Measurements from ENCODE around the gene TJP3. TPM values are rescaled to one million over a fixed set of nuclear protein-coding genes. Genes with fewer than 3 reads are reported as not detected.

TJP3 gene
- total RNA-seq, 1 donor = not detected

DNA sequence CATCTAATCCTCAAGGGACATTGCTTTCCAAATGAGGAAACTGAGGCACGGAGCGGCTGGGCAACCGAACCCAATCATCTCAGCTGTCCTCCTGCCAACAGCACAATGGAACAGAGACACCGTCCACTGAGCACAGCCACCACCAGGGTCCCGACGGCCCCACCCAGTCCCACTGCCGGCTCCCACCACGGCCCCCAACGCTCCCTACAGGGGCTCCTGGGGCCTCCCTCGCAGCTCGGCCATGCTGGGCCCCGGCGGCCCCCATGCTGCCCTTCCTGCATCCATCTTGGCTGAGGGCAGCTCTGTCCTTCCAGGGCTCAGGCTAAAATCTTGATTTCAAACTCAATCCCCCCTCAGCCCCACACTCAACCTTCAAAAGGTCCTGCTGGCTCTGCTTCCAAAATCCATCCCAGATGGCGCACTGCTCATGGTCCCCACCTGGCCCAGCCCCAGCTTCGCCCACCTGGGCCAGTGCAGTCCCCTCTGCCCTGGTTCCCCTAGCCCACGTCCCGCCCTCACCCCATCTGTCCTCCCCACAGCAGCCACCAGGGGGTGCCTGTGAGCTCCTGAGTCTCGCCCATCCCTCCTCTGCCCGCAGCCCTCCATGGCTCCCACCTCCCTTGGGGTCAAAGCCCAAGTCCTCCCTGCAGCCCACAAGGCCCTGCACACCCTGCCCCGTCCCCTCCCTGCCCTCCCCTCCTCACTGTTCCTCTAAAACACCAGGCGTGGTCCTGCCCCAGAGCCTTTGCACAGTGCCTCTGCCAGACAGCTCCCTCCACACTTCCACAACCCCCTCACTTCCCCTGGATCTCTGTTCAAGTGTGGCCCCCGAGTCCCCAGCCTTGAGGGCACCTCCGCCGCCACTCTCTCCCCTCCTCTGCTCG, 15.8 kb upstream of the TJP3 start:
- DNase-seq (ENCODE audit: low read depth) = no peak
- no peak overlapping the region for H3K4me3 ChIP-seq (ENCODE audit: low read depth, low read length)
- TF ChIP-seq, protein P1, sequence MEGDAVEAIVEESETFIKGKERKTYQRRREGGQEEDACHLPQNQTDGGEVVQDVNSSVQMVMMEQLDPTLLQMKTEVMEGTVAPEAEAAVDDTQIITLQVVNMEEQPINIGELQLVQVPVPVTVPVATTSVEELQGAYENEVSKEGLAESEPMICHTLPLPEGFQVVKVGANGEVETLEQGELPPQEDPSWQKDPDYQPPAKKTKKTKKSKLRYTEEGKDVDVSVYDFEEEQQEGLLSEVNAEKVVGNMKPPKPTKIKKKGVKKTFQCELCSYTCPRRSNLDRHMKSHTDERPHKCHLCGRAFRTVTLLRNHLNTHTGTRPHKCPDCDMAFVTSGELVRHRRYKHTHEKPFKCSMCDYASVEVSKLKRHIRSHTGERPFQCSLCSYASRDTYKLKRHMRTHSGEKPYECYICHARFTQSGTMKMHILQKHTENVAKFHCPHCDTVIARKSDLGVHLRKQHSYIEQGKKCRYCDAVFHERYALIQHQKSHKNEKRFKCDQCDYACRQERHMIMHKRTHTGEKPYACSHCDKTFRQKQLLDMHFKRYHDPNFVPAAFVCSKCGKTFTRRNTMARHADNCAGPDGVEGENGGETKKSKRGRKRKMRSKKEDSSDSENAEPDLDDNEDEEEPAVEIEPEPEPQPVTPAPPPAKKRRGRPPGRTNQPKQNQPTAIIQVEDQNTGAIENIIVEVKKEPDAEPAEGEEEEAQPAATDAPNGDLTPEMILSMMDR (IDR thresholded peaks at IDR 0.05; ENCODE audit: insufficient read depth, low read depth, low read length) = peak; percentile 52

DNA sequence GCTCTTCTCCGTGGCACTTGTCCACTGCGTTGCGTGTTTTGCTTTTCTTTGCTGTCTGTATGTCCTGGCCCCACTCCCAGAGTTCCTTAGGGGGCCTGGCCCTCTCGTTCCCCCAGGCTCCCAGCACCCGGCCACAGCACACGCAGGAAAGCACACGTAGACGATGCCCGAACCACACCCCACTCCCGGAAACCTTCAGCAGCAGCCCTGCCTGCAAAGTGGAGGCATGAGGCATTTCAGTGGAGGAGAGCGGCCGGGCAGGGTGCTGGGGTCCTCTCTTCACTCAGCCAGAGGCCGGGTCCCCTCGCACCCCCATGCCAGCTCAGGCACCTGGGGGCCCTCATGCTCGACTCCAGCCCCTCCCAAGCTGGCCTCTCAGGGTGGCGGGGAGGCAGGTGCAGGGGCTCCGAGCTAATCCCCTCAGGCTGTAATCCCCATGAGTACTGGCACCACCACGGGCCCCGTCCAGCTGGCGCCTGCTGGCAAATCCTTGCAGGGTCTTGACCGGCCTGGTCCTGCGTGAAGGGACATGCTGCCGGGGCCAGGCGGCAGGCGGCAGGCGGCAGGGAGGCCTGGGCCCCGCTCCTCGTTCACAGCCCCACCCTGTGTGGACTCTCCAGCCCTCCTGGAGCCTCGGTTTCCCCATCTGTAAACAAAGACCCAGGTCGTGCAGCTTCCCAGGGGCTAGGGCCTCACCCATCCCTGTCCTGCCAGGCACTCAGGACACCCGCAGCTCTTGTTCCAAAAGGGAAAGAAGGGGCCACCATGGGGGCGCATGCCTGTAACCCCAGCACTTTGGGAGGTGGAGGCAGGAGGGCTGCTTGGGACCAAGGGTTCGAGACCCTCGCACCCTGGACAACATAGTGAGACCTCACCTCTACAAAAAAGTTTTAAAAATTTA, 14.9 kb upstream of the TJP3 start:
- H3K4me3 ChIP-seq (ENCODE audit: low read depth, low read length) = no peak overlapping the region
- DNase-seq (ENCODE audit: low read depth) = no peak
- TF ChIP-seq, protein P1 (IDR thresholded peaks at IDR 0.05; ENCODE audit: insufficient read depth, low read depth, low read length) = no peak

DNA sequence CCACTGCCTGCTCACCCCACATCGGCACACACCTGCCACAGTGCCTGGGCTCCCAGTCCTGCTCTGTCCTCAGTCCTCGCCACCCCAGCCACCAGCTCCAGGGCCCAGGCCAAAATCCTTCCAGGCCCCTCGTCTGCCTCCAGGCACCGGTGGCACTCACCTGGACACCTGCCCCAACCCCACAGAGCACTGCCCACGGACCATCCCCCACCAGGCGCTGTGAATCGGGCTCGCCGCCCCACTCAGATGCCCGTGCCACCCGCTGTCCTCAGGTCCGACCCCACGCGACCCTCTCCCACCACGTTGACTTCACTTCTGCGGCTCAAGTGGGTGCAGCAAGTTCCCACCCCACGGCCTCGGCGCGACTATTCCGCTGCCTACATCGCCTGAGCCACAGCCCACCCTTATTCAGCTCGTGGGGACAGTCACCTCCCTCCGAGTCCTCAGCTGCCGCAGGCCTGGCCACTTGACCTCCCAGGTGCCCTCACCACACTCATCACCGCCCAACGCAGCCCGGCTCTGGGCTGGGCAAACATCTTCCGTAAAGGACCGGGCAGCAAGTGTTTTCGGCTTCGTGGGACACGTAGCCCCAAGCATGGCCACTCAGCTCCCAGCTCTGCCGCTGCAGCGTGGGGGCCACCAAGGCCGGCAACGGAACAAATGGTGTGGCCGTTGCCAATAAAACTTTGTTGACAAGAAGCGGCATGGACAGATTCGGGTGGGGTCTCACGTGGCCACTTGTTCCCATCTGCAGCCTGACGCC, 13.6 kb upstream of the TJP3 start:
- no peak for DNase-seq (ENCODE audit: low read depth)
- TF ChIP-seq, protein P1 (IDR thresholded peaks at IDR 0.05; ENCODE audit: insufficient read depth, low read depth, low read length) = no peak
- no peak overlapping the region for H3K4me3 ChIP-seq (ENCODE audit: low read depth, low read length)

DNA sequence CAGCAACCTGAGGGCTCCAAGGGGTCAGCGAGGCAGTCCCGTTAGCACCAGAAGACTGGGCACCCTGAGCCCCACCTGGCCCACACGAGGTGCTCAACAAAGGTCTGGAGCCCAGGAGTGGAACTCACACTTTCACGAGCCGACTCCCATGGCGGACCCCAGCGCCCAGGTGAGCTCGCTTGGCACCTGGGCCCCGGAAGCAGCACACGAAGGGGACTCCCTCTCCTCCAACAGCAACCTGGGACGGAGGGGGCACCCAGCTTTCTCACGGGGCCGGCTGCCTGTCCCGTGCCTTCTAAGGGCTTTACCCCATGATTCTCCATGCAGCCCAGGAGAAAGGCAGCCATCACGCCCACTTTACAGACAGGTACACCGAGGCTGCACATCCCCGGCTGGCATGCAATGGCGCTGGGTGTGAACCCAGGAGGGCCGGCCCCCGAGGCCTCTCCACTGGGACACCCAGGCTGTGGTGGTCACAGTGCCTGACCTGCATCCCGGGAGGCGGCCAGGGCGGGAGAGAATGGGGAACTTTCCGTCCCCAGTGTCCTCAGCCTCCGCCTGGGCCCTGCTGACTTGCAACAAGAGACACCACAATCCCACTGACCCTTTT, 13.0 kb upstream of the TJP3 start:
- DNase-seq (ENCODE audit: low read depth) = no peak
- TF ChIP-seq, protein P1 (IDR thresholded peaks at IDR 0.05; ENCODE audit: insufficient read depth, low read depth, low read length) = no peak
- H3K4me3 ChIP-seq (ENCODE audit: low read depth, low read length) = no peak overlapping the region

DNA sequence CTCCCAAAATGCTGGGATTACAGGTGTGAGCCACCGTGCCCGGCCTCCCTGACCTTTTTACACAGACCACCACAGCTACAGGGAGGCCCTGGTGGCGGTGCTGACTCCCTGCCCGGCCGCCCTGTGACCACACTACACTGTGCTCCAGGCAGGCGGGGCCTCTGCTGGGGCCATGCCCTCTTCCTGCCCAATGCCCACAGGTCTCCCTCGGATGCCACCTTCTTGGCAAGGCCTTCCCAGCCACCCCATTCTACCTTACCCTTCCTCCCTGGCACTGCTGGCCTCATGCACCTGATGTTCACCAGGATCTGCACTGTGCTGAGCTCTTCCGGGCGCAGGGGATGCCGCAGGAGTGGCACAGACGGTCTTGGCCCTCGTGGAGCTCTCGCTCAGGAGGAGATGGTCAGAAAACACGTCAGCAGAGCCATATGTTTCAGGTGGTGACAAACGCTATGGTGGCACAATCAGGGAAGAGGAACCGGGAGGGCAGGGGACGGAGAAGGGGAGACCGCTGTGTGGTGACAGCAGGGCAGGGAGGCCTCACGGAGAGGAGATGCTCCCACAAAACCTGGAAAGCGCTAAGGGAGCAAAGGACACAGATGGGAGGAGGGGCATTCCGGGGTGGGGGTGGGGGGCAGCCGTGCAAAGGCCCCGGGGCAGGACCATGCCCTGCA, 12.1 kb upstream of the TJP3 start:
- no peak for DNase-seq (ENCODE audit: low read depth)
- no peak overlapping the region for H3K4me3 ChIP-seq (ENCODE audit: low read depth, low read length)
- TF ChIP-seq, protein P1 (IDR thresholded peaks at IDR 0.05; ENCODE audit: insufficient read depth, low read depth, low read length) = no peak

DNA sequence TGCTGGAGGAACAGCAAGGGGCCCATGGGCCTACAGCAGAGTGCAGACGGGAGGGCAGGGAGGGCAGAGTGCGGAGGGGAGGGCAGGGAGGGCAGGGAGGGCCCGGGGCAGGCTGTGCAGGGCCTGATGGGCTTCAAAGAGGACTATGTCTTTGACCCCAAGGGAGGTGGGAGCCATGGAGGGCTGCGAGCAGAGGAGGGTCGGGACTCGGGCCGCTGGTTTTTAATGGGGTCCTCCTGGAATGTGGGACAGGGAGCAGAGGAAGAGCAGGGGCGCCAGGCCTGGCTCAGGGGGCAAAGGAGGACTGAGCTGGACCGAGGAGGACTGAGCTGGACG, 11.6 kb upstream of the TJP3 start:
- DNase-seq (ENCODE audit: low read depth) = no peak
- H3K4me3 ChIP-seq (ENCODE audit: low read depth, low read length) = no peak overlapping the region
- TF ChIP-seq, protein P1 (IDR thresholded peaks at IDR 0.05; ENCODE audit: insufficient read depth, low read depth, low read length) = no peak
